Stimulated activated CD4-positive, alpha-beta T cell treated with anti-CD3 and anti-CD28 coated beads, TNF-alpha, amount 100 ng/mL, for 48 hours (primary cell): ENCODE results near the gene NFIA.

Source experiments
- DNase-seq, 3 donors: peaks; one replicate each; pipeline ENCODE4 v3.0.0-alpha.2; 2020; ENCODE audit warnings: low read depth in 3 of 3

NFIA gene

GRCh38 chr1:61215119-61215518, 132.8 kb downstream of the NFIA start:
- DNase-seq: no peak

DNA sequence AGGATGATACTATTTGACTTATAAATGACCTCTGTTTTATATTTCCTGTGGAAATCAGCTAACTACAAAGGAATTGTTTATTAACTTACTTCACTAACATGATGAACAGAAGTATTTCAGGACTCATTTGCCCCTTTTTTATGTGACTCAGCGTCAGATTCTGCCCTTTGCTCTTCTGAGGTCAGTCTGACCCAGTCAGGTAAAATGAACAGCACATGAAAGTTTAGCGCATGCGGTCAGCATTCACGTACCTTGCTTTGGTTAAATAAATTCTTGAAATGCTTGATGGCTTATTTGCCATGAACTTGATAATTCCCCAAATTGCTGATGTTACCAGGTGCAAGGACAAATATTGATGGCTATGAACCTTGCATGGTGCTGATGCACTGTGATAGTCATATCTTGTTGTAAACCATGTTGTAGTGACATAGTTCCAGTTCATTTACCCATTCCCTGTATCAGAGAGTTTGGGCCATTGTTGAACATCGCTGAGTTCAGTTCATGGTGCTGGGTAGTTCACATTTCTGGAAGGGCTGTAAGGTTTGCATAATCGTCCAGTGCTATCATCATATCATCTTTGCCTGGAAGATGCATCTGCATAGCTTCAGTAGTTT, 133.4 kb downstream of the NFIA start:
- no peak for DNase-seq

- no peak for DNase-seq
These were observed 138.2 kb downstream of the NFIA start for GRCh38 chr1:61220536-61220935.

DNA sequence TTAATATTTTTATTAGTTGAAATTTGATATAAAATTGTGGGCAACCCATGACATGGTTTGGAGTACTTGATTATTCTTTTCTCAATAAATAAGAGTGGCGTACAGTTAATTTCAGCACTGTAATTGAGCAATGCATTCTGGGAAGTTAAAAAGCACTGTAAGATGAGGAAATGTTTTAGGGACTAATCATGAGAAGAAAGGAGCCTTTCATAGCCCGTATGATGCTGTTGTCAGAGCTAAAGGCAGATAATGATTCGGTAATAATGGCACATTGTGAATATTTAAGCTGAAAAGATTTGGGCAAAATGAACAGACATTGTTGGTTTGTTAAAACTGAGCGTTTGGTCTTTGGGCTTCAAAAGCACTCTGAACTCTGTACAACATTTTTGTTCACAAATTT, 139.3 kb downstream of the NFIA start:
- DNase-seq: no peak

- DNase-seq: no peak
These were observed 139.9 kb downstream of the NFIA start for GRCh38 chr1:61222240-61222639.

DNA sequence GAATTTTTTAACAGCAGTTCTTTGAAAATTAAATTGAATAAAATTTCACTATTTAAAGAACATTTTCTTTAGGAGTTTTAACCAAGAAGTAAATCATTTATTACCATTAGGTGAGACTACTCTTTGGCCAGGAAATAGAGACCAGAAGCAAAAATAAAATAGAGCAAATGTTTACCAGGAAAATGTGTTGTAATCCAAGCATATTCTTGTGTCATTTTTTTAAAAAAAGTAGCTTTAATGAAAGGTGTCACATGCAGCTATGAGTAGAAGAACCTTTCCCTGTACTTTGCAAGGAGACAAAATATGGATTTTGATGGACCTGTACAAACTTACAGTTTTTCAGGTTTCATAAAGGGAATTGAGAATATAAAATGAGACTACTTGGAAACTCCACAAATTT, 140.8 kb downstream of the NFIA start:
- DNase-seq: no peak

- no peak for DNase-seq
These were observed 142.2 kb downstream of the NFIA start for GRCh38 chr1:61224609-61225008.

DNA sequence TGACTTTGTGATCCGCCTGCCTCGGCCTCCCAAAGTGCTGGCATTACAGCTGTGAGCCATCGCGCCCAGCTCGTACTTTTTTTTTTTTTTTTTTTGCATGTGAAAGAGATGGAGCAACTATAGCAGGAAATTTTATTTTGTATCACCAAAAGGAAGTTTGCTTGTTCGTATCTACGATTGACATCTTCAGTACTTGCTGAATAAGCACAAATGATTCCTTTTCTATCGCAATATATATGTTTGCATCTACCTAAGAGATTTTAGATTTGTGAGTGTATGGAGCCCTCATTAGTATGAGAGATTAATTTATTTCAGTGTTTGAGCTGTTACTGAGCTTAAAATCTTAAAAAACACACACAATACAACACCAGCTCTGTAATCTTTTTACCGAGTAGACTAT, 143.1 kb downstream of the NFIA start:
- no peak for DNase-seq

GRCh38 chr1:61226791-61227567, 144.6 kb downstream of the NFIA start:
- DNase-seq: no peak

DNA sequence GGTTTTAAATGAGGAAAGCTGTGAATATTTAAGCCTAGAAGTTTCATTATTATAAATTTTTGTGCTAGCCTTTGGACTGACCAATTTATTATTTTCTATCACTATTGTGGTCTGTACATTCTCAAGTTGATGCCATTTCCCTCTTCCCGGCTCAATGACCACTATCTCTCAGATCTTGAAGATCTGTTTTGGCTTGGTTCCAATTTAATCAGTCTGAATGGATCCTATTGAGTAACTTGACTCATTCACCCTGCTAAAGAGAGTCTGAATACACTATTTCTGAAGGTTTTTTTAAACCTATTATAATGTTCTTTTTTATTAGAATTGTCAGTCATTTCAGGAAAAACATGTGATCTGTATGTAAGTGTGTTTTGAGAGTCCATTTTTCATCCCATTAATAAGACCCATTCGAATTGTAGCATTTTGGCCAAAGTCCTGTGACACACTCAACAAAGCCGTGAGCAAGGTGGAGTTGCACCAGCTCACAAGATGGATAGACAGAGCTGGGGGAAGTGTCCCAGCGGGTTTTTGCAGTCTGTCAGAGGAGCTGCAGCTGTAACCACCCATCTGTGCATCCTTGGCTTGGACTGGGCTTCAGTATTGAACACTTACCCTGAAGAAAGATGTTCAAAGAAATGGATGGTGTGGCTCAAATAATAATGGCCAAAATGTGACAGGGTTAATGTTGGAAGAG, 145.6 kb downstream of the NFIA start:
- no peak for DNase-seq

- no peak for DNase-seq
These were observed 148.2 kb downstream of the NFIA start for GRCh38 chr1:61230523-61230922.

GRCh38 chr1:61231795-61232194, 149.4 kb downstream of the NFIA start:
- no peak for DNase-seq

GRCh38 chr1:61233121-61233660, 150.8 kb downstream of the NFIA start:
- DNase-seq: no peak

DNA sequence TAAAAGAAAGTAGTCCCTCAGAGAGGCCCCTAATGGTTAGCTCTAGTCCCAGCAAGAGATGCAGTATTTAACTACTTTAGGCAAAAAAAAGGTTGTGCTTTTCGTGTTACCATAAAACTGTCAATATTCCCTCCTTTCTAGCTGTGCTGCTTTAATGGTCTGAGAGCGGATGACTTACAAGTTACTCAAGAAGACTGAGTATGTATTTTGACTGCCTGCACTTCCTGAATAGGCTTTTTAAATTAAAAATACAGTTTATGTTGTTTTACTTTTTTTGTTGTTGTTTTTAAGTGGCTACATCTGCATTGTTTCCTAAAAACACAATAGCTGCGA, 152.2 kb downstream of the NFIA start:
- no peak for DNase-seq

DNA sequence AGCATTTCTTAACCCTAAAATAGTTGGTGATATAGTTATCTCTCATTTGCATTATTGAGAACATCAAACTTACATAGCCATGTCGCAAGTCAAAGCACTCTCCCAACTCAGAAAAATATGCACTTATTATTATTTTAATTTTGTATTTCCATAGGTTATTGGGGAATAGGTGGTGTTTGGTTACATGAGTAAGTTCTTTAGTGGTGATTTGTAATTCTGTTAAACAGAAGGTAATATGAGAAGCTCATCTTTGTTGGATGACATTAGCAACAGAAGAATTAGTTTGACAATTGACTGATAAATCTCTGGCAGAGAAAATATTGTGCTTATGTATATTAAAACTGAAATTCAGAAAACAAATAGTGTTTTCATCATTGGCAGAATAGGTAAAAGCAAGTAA, 154.8 kb downstream of the NFIA start:
- DNase-seq: no peak

GRCh38 chr1:61237659-61238358, 155.4 kb downstream of the NFIA start:
- DNase-seq: no peak

- no peak for DNase-seq
These were observed 156.0 kb downstream of the NFIA start for GRCh38 chr1:61238359-61238665.

GRCh38 chr1:61240878-61241277, 158.5 kb downstream of the NFIA start:
- no peak for DNase-seq

GRCh38 chr1:61241411-61241838, 159.1 kb downstream of the NFIA start:
- DNase-seq: no peak

DNA sequence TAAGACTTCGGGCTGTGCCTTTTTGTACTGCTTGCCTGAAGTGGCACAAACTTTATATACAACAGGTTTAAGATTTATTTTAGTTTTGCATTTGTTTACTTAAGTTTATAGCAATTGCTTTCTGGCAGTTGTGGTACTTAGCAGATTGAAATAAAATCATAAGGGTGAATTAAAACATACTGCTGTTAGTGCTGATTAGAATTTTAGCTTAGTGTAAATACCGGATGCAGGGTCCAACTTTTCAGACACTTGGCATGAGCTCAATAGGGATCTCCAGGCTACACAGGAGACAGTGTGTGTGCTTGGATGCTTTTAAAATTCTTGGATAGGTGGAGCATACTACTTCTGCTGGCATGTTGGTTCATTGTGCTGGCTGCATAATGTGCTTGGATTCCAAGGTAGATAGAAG, 159.6 kb downstream of the NFIA start:
- no peak for DNase-seq

- DNase-seq: no peak
These were observed 161.8 kb downstream of the NFIA start for GRCh38 chr1:61244114-61244513.

- no peak for DNase-seq
These were observed 163.5 kb downstream of the NFIA start for GRCh38 chr1:61245696-61246400.
